GM18907 (cell line): ENCODE measurements around the gene TEN1.

Experiments used
- ATAC-seq: cut with Tn5 transposase; IDR thresholded peaks from one replicate; pipeline ENCODE4 v1.9.1; 2021; ENCODE audit warnings: mild to moderate bottlenecking, moderate library complexity; ENCODE audit not compliant: unreplicated experiment

Gene TEN1

GRCh38 chr17:76005263-76006149 is 26.5 kb downstream of the TEN1 start:
- no peak for ATAC-seq

DNA sequence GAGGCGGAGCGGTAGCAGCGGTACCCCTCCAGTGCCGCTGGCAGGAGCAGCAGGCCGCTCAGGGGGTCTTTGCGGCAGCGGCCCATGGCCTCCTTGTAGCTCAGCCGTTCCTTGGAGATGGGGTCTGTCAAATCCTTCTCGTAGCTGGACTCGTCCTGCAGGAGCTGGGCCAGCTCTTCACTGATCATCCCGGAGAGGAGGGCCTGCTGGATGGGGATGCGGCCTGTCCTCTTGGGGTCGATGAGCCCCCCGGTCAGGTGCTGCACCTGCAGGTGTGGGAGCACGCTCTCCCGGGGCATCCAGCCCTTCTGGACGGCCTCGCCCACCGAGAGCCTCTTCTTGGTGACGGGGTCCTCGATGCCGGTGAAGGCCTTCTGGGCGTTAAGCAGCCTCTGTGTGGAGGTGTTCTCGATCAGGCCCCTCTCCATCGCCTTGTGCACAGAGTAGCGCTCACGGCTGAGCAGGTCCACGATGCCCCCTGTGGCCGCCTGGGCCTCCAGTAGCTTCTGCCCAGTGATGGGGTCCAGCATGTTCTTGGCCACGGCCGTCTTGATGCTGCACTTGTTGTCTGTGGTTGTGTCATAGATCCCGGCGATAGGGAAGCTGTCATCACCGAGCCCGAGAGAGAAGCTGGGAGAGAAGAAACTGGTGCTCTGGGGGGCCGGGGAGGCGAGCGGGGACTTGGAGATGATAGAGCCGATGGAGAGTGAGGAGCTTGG is 28.2 kb downstream of the TEN1 start:
- no peak for ATAC-seq

DNA sequence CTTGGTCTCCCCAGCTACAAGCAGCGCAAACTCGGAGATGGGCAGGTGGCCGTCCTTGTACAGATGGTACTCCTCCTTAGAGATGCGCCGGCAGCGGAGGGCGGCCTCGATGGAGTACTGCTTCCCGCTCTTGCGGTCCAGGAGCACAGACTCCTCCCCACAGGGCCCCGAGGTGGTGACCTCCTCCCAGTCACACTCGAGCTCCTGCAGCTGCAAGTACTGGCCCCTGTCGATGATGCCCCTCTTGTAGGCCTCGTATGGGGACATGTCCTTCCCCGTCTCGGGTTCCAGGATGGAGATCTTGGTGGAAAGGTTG is 28.8 kb downstream of the TEN1 start:
- no peak for ATAC-seq

GRCh38 chr17:76008208-76008607 is 29.2 kb downstream of the TEN1 start:
- ATAC-seq: no peak

DNA sequence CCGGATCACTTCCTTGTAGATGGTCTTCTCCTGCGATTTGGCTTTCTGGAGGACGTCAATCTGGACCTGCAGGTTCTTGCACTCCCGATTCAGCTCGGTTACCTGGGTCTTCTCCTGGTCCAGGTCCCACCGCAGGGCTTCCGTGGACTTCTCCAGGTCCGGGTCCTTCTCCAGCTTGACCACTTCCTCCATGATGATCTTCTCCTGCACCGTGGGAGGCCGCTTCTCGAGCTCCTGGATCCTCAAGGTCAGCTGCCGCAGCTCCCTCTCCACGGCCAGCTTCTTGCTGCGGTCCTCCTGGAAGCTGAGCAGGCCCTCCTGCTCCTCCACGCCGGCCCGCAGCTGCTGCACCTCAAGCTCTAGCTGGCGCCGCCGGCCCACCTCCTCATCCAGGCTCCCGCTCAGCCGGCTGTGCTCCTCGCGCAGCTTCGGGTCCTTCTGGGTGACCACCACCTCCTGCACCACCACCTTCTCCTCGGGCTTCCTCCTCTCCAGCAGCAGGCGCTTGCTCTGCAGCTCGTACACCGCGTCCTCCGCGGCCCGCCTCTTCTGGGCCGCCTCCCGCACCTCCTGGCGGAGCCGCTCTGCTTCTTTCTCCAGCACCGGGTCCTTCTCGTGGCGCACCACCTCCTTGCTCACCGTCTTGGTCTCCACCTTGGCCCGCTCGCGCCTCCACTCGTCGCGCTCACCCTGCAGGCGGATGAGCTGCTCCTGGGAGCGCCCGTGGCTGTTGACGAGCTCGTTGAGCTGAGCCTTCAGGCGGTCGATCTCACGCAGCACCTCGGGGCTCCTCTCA is 29.8 kb downstream of the TEN1 start:
- ATAC-seq: no peak

DNA sequence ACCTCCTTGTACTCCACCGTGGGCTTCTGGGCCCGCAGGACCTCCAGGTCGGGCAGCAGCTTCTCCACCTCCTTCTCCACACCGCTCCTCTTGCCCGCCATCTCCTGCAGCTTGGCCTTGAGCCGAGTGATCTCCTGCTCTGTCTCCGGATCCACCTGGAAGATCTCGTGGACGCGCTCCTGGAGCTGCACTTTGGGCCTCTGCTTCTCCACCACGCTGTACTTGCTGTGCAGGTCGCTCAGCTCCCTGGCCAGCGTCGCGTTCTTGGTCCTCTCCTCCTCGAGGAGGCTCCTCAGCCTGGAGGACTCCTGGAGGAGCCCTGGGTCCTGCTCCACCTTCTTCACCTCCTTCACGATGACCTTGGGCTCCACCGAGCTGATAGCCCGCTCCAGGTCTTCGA is 30.4 kb downstream of the TEN1 start:
- ATAC-seq: no peak

GRCh38 chr17:76009969-76010661 is 31.1 kb downstream of the TEN1 start:
- no peak for ATAC-seq

- ATAC-seq: no peak
These were observed 32.9 kb downstream of the TEN1 start for GRCh38 chr17:76011951-76012350.

DNA sequence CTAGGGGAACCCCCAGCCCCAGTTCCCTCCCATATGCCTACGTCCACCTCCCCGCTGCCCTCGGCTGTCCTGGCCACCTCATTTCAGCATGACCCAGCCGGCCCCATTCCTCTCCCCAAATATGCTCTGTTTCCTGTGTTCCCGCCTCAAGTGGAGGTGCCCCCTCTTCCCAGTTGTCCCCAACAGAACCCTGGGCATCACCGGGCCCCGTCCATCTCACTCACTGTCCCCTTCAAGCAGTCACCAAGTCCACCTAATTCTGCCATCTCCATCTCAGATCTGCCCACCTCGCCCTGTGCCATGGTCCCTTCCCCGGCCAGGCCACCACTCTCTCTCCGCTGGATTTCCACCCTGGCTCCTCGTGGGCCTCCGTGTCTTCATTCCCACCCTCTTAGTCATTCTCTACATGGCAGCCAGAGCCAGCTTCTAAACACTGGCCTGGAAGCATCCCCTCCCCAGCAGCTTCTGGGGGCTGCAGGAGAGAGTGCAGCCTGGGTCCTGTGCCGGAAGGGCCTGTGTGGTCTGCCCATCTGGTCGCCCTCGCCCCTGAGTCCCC is 34.4 kb downstream of the TEN1 start:
- ATAC-seq: no peak

- ATAC-seq: no peak
These were observed 35.3 kb downstream of the TEN1 start for GRCh38 chr17:76014100-76014924.

DNA sequence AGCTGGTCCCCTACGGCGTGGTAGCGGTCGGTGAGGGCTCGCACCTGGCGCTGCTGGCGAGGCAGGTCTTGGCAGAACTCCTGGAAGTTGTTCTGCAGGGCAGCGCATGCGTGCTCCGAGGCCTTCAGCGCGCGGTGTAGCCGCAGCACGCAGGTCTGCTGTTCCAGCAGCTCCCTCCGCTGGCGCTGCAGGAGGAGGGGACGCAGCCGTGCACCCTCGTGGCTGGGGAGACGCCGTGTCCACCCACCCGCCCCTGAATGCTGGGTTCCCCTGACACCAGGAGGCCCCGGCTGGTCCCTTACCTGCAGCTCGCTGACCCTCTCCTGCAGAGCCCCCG is 35.9 kb downstream of the TEN1 start:
- no peak for ATAC-seq

DNA sequence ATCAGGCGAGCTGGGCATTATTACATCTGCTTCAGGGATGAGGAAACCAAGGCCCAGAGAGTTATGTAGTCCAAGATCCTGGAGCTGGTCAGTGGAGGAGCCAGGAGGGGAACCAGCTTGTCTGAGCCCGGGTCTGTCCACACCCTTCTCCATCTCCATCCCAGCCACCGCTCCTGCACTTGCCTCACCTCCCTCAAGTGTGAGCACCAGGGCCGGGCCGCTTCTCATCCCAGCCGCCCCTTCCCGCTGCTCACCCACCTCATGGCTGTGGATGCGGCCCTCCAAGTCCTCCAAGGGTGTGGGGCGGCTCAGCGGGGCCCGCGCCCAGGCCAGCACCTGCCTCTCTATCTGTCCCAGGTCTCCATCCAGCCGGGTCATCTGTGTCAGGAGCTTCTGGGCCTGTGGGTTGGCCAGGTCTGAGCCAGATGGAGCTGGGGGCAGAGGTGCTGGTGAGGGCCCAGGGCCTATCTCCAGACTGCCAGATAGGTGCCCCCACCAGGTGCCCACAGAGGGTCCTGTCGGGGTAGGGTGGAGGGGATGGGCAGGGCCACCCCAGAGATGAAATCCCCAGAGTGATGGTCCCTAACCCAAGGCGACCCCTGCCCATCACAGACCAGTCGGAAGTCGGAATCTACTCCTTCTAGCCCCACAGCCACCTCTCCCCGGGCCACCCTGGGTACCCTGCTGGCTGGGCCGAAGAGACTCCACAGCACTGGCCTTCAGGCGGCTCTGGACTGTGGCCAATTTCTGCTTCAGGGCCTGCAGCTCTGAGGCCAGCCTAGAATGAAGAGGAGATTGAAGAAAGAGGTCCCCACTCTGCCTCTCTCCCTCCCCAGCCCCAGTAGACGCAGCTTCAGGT is 38.7 kb downstream of the TEN1 start:
- no peak for ATAC-seq

- ATAC-seq: no peak
These were observed 39.3 kb downstream of the TEN1 start for GRCh38 chr17:76018340-76018680.

DNA sequence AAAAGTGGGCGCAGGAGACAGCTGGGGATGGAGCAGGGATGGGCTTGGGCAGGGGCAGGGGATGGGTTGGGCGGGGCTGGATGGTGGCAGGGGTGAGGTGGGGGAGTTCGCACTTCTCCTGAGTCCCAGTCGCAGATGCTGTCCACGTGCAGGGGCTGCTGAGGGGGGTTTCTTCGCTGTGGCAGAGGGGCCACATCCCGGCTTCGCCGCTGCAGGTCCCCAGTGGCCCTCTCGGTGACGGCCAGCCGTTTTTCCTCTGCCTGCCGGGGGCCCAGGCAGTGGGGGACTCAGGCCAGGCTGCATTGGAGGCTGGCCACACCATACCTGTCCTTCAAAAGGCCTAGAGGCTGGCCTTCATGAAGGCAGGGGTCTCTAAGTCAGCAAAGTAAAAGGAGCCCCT is 39.8 kb downstream of the TEN1 start:
- no peak for ATAC-seq

- ATAC-seq: no peak
These were observed 40.9 kb downstream of the TEN1 start for GRCh38 chr17:76019833-76020467.

DNA sequence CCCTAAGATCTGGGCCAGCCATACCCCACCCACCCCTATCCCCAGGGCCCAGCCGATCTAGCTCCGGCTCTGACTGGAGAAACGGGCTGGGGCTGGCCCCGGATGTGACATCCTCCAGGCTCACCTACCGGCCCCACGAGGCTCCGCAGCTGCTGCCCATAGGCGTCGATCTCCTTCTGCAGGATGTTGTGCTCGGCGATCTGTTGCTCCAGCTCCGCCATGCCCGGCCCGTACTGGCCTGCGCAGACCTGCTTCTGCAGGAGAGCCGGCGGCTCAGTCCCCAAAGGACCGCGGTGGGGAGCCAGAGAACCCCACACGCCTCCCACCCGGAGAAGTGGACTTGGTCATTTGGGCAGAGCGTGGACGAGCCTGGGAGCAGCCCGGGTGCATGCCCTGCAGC is 43.2 kb downstream of the TEN1 start:
- no peak for ATAC-seq

GRCh38 chr17:76022973-76023899 is 44.2 kb downstream of the TEN1 start:
- no peak for ATAC-seq

GRCh38 chr17:76023900-76024237 is 44.8 kb downstream of the TEN1 start:
- no peak for ATAC-seq
